Skin epidermis (tissue), 12 donors: Measurements from ENCODE around the gene FUT7.

Experiments used
- H3K27ac ChIP-seq, 21 experiments: fragments of 200-600 bp; sonication (generic) in 11 of 21; one replicate each; pipeline ENCODE4 v1.5.0; 2020; ENCODE audit warnings: mild to moderate bottlenecking in 3 of 21, inconsistent platforms in 2 of 21, moderate library complexity in 2 of 21
- H3K4me3 ChIP-seq, 7 experiments: fragments of 200-600 bp; sonication (generic) in 2 of 7; one replicate each; pipeline ENCODE4 v1.5.0; 2020; ENCODE audit warnings: inconsistent platforms in 2 of 7, mild to moderate bottlenecking in 2 of 7, moderate library complexity in 1 of 7

FUT7 gene

GRCh38 chr9:136995772-136996311 lies 36.0 kb downstream of the FUT7 start:
- peak overlapping the region; percentile 4 to 52 (median 22) for H3K4me3 ChIP-seq
- H3K27ac ChIP-seq, result peak overlapping the region in 18 of 21 experiments; percentile 10 to 85 (median 60)

DNA sequence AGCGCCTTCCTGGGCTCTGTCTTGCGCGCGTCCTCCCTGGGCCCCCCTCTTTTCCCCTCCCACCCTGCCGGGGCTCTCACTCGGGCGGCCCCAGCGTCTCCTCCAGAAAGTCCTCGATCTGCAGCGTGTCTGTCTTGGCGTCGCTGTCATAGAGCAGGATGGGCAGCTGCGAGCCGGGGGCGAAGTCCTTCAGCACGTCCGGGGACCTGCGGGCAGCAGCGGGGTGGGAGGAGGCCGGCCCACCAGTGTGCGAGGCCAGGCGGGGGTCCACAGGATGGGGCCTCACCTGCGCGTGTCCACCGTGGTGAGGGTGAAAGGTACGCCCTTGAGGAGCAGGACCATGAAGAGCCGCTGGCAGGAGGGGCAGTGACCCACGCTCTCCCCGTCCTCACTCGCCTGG lies 36.5 kb downstream of the FUT7 start:
- Histone ChIP-seq H3K4me3 (peak overlapping the region in 6 of 7 experiments; percentile 1 to 52 (median 22)), H3K27ac (peak overlapping the region in 16 of 21 experiments; percentile 9 to 85 (median 60))

DNA sequence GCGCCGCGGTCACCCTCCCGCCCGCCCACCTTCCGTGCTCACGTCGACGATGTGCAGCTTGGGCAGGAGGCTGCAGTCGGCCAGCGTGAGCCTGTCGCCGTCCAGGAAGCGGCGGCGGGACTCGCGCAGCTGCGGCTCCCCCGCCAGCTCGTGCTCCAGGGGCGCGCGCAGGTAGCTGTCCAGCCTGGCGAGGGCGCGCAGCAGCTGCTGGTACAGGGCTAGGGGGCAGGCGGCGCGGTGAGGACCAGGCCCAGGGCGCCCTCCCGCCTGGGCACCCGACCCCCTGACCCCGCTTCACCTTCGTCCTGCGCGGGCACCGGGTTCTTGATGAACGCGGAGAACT lies 37.0 kb downstream of the FUT7 start:
- Histone ChIP-seq H3K4me3 (peak overlapping the region in 6 of 7 experiments; percentile 1 to 52 (median 22)), H3K27ac (peak overlapping the region in 12 of 21 experiments; percentile 0 to 87 (median 60))

GRCh38 chr9:136994180-136994887 lies 37.6 kb downstream of the FUT7 start:
- peak overlapping the region in 9 of 21 experiments; percentile 9 to 87 (median 60) for H3K27ac ChIP-seq

GRCh38 chr9:136992819-136993369 lies 39.0 kb downstream of the FUT7 start:
- peak overlapping the region; percentile 24 to 92 (median 82) for H3K27ac ChIP-seq

More at GRCh38 chr9:136994180-136994887, 37.6 kb downstream of the FUT7 start:
- H3K4me3 ChIP-seq, result peak overlapping the region in 5 of 7 experiments; percentile 4 to 52 (median 23)

DNA sequence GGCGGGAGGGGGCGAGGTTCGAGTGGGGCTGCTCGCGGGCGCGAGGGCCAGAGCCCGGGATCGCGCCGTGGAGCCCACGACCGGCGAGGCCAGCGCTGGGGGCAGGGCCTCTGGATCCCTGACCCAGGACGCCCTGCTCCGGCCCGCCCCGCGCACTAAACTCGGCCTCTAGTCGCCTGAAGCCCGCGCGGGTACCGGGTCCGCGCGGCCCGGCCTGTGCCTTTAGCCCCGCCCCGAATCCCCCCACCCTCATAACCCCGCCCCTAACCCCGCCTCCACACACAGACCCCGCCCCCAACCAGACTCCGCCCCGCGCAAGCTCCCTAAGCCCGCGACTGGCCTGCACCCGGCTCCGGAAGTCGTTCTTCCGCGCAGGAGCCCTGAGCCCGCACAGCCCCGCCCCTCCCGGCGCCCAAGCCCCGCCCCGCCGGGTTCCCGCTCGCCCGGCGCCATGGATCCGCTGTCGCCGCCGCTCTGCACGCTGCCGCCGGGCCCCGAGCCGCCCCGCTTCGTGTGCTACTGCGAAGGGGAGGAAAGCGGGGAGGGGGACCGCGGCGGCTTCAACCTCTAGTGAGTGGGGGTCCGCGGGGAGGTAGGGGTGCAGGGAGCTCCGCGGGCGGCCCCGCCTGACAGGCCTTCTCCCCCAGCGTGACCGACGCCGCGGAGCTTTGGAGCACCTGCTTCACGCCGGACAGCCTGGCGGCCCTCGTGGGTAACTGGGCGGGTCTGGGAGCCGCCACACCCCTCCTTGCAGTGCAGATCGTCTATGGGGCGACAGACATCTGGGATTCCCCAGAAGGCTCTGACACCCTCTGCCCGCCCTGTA lies 39.7 kb downstream of the FUT7 start, which contains the start of gene PAXX:
PAXX (plus strand) TSS at position 430 of the 826 bp plus-strand sequence; CDS start at position 452, 22 bp downstream.
- H3K27ac ChIP-seq, result peak within 1 kb of the TSS; percentile 24 to 92 (median 82)
- peak within 1 kb of the TSS; percentile 52 to 77 (median 62) for H3K4me3 ChIP-seq

More at GRCh38 chr9:136992819-136993369, 39.0 kb downstream of the FUT7 start:
- peak overlapping the region; percentile 52 to 77 (median 62) for H3K4me3 ChIP-seq

DNA sequence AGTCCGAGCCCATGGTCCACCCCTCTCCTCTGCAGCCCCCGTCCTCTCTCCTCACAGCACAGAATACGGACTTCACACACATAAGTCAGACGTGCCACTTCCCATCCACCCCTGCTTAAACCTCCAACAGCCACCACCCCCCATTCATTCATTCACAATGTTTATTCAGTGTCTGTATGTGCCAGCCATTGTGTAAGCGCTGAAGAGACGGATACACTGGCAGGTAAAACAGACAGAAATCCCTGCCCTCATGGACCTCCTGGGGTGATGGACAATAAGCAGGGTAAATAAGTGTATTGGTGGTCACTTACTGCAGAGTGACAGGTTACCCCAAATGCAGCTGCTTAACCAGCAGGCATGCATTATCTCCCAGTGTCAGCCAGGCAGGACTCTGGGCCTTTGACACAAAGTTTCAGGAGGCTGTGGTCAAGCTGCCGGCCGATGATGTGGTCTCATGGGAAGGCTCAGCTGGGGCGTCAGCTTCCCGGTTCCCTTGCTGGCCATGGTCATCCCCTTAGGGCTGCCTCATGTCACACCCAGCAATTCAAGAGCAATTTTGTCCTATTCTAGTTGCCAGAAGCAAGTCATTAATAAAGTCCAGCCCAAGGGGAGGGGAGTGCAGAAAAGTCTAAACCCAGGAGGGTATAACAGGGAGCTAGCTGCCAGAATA lies 41.5 kb downstream of the FUT7 start:
- Histone ChIP-seq H3K27ac (no peak overlapping the region), H3K4me3 (no peak overlapping the region)

- Histone ChIP-seq H3K4me3 (no peak overlapping the region), H3K27ac (no peak overlapping the region)
These were observed 43.0 kb downstream of the FUT7 start for GRCh38 chr9:136988872-136989271.

DNA sequence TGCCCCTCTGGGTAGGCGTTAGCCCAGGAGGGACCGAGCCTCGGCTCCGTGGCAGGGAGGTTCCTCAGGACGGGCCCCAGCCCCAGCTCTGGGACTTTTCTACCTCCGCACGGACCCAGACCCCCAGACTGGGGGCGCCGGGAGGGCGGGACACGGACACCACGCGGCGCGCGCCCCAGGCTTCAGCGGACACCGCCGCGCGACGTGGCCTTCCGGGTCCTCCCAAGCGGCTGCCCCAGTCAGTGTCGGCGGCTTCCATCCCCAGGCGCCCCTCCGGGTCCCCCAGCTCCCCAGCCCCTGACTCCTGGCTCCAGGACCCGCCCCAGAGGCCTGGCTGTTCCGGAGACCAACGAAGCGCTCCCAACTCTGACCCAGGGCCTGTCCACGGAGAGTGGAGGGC lies 46.0 kb downstream of the FUT7 start:
- Histone ChIP-seq H3K4me3 (no peak overlapping the region), H3K27ac (no peak overlapping the region)

DNA sequence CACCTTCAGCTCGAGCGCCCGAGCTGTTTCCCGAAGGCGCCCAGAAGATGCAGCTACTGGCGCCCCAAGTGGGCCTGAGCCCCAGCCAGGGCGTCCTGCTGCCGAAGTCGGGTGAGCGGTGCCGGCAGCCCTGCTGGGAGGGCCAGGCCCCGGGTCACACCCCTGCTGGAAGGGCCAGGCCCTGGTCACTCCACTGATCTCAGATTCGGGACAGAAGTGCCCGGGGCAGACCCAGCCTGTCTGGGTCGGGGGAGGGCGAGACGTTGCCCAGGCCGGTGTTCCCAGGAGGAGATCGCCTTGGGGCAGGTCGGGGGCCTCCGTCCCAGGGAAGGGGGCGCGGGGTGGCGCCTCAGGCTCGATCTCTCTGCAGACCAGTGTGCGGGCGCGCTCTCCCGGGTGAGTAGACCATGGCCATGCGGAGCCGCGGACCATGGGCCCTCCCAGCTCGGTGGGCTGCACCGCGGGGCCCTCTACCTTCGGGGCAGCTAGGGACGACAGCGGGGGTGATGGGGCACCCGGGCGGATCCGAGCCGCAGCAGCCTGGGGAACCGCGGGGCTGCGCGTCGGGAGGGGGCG lies 46.8 kb downstream of the FUT7 start:
- H3K27ac ChIP-seq, result no peak overlapping the region
- H3K4me3 ChIP-seq, result no peak overlapping the region

GRCh38 chr9:136984464-136985026 lies 47.3 kb downstream of the FUT7 start:
- no peak overlapping the region for H3K27ac ChIP-seq
- no peak overlapping the region for H3K4me3 ChIP-seq

GRCh38 chr9:136983656-136984314 lies 48.1 kb downstream of the FUT7 start:
- Histone ChIP-seq H3K27ac (no peak overlapping the region), H3K4me3 (no peak overlapping the region)

DNA sequence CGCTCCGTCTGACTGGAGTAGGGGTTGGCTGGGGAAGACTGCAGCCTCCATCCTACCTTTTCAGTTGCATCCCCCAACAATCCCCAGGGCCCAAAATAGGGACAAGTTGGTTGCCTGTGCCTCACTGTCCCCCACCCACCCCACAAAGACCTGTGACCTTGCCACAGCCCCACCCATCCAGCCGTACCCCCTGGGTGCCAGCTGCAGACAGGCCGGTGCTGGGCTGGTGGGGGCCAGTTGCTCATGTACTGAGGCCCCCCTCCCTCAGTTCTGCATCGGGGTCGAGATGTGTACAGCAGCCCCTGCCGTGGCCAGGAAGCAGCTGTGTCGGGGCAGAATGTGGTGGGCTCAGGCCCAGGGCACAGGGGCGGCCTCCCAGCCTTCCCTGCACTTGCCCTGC lies 48.7 kb downstream of the FUT7 start:
- Histone ChIP-seq H3K27ac (no peak overlapping the region), H3K4me3 (no peak overlapping the region)

DNA sequence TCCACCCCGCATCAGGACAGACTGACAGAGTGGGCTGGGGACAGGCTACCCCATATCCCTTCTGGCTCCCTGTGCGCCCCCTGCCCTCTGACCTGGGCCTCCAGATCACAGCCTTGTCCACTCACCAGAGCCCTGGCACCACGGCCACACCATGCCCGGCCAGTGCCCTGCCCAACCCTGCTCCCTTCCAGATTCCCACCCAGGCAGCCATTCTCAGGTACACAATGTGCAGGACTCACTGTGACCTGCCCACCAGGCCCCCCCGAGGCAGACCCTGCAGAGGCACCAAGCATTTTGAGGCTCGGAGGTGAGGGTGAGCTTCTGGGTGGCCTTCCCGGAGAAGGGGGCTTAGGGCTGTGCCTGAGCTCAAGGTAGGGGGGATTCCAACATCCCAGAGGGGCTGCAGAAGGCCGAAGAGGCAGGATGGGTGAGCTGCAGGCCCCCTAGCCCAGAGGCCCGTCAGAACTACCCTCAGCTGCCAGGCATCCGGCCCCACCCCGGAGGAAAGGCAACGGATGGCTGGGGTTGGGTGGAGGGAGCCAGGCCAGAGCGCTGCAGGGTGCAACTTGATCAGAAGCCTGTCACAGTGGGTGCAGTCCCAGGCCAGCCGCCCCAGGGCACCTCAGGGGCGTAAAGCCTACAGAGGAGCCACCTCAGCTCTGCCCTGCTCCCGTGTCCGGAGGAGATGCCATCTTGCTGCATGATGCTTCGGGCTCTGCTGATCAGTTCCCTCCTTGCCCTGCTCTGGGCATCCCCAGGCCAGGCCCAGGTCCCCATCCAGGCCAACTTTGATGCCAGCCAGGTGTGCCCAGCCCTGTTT lies 49.4 kb downstream of the FUT7 start, which contains the start of gene LCNL1:
LCNL1 (plus strand) TSS at position 762 of the 820 bp plus-strand sequence. CDS start 594 bp downstream, outside the sequence.
- no peak within 1 kb of the TSS for H3K27ac ChIP-seq
- no peak within 1 kb of the TSS for H3K4me3 ChIP-seq

DNA sequence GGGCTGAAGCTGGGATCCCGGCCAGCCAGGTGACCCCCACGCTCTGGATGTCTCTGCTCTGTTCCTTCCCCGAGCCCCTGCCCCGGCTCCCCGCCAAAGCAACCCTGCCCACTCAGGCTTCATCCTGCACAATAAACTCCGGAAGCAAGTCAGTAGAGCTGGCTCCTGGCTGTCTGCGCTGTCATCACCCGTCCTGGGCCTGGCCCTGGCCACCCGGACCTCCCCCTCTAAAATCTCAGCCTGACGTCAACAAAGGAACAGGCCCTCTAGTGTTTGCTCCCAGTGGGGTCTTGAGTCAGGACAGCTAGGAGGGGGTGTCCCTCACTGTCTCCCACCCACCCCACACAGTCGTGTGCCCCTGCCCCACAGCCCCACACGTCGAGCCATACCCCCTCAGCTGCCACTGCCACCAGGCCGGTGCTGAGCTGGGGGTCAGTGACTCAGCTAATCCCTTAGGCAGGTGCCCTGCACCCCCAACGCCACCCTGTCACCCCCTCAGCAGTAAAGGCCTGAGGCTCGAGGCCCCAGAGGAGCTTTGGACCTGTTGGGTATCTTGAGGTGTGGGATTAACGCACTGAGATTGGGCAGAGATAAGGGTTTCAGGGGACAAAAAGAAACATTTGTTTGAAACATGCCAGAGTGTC lies 50.2 kb downstream of the FUT7 start:
- no peak overlapping the region for H3K27ac ChIP-seq
- no peak overlapping the region for H3K4me3 ChIP-seq

DNA sequence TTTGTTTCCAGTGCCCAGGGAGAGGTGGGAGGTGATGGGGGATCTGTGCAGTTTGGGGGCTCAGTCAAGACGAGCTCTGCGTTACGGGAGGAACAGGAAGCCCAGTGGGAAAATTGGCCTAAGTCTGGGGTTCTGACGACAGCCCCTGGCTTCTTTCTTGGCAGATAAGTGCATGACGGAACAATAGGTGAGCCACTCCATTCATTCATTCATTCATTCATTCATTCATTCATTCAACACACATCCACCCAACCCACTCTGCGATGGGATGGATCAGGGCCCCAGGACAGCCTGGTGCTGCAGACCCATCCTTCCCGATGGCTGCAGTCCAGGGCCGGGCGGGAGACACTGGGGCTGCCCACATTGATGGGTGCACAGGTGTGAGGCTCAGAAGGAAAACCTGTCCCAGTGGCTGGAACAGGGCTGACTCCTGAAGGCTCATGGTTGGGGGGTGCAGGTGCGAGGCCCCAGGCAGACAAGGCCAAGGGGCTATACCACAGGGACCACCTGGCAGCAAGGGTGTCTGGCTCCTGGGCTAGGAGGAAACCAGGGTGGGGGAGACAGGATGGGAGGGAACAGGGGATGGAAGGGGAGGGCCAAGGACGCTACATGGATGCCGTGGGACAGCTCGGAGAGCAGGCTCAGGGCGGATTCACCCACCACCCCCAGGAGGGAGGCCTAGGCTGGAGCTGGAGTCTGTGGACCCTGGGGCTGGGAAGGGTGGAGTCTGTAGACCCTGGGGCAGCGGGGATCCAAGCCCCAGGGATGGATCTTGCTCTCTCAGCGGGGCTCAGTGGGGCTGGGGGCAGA lies 51.0 kb downstream of the FUT7 start:
- Histone ChIP-seq H3K27ac (no peak overlapping the region), H3K4me3 (no peak overlapping the region)
